HG03066 (cell line): ENCODE measurements around the gene CEP55.
"Not testable (repeated sequence)": the region's sequence is repeated elsewhere in the genome, so short reads cannot be mapped to it uniquely, and the experiment has no call there.

Experiments used
- ATAC-seq: cut with Tn5 transposase; IDR thresholded peaks from one replicate; pipeline ENCODE4 v1.9.1; 2021; ENCODE audit warnings: low read depth; ENCODE audit not compliant: unreplicated experiment

CEP55 gene

DNA sequence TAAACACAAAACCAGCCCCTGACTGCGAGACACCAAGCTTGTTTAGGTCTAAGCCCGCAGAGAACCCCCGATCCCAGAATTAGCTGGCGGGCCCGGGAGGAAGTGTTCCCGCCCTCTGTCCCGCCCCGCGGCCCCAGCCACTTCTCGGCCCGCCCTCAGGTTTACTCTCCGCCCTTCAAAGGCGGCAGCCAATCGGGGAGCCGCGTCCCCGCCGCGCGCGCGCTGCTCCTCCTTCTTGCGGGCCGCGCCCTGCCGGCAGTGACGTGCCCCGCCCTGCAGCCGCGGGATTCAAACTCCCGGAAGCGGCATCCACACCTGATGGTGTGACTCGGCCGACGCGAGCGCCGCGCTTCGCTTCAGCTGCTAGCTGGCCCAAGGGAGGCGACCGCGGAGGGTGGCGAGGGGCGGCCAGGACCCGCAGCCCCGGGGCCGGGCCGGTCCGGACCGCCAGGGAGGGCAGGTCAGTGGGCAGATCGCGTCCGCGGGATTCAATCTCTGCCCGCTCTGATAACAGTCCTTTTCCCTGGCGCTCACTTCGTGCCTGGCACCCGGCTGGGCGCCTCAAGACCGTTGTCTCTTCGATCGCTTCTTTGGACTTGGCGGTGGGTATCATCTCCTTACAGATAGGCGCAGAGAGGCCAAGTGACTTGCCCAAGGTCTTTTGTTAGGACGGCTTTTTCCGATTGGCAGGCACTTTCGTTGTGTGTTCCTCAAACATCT, at the start of gene CEP55:
TSS of gene CEP55 (plus strand) at position 291 of the 720 bp plus-strand sequence. CDS start 3,440 bp downstream, outside the sequence.
- peak; percentile 98 for ATAC-seq

DNA sequence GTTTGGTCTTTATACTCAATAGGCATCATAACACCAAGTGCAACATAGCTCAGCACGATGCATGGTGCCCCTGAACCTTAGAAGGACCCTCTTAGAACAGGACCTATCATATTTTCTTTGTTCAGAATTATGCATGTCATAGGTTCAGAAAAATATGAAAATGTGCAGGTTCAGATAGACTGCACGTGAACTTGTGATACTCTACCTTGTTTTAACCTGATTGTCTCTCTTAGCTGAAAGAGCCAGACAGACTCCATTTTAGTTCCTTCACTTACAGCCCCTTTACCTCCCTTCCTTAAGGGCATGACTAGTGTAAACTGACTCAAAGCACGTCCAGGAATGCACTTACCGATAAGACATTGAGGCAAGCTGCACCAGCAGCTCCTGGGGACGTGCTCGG, 49.4 kb upstream of the CEP55 start:
- no peak for ATAC-seq

DNA sequence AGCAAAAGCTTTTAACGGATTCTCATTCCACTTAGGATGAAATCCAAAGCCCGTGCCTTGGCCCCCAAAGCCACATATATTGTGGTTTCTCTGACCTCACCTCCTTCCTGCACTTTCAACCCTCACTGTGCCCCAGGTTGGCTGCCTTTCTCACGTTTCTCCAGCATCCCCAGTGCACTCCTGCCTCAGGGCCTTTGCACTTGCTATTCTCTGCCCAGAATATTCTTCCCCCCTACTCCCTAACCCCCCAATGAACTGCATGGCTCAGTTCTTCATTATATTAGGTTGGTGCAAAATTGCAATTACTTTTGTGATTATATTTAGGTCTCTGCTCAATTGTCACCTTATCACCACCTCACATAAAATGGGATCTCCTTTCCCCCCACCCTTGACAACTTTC, 48.4 kb upstream of the CEP55 start:
- ATAC-seq = no peak

DNA sequence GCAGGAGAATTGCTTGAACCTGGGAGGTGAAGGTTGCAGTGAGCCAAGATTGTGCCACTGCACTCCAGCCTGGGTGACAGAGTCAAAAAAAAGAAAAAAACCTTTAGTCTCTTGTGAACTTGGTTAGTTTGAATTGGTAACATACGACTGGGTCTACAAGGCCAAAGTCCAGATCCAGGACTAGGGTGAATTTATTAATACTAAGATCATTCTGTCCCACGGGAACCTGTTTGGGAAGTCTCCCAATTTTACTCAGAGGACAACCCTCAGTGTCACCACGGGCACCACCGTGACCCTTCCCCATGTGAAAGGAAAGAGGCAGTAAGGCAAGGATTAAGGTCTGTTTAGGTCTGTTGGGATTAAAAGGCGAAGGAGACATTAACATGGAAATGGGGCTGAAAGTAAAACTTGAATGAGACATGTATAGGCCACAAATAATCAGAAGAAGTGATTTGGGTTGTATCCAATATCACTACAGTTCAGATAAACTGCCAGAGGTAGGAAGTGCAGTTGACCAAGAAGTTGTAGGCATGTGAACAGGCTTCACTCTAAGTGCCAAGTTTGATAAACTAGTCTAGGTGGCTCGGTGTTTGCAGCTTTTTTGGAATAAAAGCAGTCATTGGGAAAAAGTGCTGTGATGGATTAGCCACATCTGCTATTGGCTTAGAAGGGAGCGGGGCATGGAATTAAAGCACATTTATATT, 45.0 kb upstream of the CEP55 start:
- ATAC-seq = no peak

DNA sequence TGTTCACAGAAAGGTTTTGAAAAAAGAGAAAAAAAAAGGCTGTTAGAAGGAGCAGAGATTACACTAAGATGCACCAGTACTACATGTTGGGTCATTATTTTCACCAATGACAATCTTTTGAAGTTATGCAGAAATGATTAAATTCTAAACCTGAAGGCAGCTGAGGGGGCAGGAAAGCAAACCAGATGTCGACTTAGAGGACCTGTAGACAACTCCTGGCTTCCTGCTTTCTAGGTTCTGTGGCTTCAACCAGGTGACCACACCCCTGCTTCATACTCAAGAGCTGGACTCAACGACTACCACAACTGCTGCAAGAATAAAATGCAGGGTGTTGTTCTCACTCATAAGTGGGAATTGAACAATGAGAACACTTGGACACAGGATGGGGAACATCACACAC, 44.3 kb upstream of the CEP55 start:
- no peak for ATAC-seq

DNA sequence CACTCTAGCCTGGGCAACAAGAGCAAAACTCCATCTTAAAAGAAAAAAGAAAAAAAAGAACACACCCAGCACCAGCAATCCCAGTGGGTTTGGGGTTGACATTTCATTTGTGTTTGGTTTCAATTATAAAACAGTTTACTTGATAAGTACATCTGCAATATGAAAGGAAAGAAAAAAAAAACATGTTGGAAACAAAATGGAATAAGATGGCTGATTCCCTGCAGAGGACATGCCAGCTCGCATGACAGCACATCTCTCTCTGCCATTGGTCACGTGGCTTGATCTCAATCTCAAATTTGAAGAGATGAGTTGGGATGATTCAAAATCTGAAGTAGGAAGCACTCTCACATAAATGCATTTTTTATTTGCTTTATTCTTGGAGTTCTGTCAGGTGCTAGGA, 42.3 kb upstream of the CEP55 start:
- ATAC-seq = no peak

DNA sequence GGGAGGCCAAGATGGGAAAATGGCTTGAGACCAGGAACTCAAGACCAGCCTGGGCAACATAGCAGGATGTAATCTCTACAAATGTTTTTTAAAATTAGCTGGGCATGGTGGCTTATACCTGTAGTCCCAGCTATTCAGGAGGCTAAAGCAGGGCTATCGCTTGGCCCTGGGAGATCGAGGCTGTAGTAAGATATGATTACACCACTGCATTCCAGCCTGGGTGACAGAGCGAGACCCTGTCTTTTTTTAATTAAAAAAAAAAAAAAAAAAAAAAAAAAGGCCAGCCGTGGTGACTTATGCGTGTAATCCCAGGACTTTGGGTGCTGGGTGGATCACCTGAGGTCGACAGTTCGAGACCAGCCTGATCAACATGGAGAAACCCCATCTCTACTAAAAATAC, 41.7 kb upstream of the CEP55 start:
- no peak for ATAC-seq

DNA sequence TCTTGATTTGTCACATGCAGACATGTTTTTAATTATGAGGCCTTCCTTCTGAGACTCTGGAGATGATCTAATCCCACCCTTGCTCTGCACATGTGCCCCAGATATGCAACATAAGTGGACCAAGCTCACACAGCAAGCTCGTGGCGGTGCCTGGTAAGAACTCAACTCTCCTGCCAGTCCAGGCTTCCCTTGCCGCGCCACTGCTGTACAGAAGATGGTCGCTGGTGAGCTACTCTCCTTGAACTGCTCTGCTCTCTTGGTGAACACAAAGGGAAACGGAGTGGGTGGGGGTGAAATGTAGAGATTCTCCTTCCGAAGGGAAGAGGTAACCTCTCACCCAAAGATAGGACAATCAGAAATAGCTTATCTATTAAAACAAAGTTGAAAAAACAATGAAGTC, 39.9 kb upstream of the CEP55 start:
- no peak for ATAC-seq

DNA sequence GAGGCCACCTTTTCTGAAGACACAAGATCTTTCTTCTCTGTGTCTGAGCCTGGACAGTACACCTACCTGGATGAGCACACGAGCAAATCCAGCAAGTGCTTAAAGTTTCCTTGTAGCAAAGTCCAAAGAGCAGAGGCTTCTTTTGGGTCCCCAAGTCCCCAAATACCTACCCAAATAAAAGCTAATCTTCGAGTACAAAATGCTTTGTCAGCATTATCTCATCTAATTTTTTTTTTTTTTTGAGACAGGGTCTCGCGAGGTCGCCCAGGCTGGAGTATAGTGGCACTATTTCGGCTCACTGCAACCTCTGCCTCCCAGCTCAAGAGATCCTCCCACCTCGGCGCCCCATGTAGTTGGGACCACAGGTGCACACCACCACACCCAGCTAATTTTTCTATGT, 38.9 kb upstream of the CEP55 start:
- ATAC-seq = no peak

DNA sequence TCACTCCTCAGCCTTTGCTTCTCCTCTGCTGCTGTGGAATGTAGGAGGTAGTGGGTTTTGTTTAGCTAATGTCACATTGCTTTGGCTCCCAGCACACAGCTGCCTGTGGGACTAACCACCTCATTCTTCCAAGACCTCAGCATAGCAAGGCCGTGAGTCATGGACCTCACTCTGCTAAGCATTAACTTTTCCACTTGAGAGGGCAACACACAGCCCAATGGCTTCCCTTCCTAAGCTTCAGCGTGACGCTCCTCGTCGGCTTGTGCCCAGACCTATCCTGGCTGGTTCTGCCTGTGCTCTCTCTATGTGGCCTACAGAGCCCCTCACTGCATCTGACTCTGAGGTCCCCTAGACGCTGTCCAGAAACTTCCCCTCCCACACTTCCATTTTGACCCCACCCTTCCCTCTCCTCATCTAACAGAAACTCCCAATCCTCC, 37.6 kb upstream of the CEP55 start:
- ATAC-seq = no peak

DNA sequence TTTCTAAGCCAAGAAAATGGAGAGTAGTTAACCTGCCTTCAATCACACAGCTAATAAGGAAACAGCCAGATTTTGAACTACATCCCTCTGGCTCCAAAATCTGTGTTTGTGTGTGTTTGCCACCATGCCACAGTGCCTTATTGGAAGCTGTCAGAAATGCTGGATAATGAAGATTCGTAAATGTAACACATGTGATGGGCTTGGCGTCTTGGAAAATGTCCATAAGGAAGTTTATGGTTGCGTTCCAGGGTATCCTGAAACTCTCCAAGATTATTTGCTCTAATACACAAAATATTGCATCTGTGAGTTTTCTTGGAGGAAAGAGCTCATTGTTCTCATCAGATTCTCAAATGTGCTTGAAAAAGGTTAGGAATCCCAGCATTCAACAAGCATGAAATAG, 36.9 kb upstream of the CEP55 start:
- ATAC-seq = no peak

DNA sequence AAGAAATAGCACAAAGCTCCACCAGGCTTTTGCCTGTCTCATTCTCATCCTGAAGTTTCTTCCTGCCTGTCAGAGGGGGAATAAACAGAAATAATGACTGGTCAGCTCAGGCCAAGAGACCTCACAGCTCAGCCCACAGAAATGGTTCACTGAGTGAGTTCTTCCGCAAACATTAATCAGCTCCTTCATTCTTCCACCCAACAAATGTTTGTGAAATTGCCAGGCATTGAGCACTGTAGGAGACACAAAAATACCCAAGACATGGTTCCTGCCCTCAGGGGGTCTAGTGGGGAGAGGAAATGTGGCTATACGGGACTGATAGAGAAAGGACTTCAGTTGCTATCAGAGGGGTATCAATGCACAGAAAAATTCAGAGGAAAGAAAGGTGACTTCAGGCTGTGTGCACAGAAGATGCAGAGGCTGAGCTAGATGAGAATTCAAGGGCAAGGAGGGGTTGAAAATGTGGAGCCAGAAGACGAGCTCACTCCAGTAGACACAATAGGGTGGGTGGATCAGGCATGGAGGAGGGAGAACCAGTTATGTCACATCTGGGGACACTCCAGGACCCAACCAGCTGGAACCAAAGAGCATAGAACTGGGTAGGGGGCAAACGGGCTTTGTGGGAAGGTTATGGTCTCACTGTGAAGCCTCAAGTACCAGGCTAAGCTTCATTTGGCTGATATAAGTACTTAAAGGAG, 35.2 kb upstream of the CEP55 start:
- ATAC-seq = no peak

DNA sequence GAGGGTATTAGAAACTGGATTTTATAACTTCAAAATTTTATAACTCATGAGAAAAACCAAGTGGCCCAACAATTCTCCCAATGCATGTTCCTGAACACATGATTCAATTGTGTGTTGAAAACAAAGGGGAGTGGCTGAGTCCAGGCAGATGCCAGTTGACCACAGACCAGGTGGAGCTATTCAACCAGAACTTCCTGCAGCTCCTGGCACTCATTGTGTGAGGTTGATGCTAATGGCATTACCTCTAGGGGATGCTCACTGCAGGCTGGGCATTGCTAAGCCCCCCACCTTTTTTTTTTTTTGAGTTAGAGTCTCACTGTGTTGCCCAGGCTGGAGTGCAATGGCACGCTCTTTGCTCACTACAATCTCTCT, 34.6 kb upstream of the CEP55 start:
- ATAC-seq = no peak

DNA sequence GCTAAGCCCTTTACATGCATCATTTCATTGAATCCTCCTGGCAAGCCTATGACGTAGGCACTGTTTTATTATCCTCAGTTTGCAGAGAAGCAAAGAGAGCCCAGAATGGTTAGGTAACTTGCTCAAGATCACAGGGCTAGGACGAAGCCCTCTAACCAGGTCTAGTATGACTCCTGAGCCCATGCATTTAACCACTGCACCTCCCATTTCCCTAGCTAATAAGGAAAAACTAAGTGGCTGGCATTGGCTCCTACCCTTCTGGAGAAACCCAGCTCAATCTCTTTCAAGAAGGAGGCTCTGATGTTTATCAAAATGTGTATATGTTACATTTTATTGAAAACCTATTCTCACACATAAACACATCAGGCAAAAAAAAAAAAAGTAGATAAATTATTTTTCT, 34.0 kb upstream of the CEP55 start:
- no peak for ATAC-seq

DNA sequence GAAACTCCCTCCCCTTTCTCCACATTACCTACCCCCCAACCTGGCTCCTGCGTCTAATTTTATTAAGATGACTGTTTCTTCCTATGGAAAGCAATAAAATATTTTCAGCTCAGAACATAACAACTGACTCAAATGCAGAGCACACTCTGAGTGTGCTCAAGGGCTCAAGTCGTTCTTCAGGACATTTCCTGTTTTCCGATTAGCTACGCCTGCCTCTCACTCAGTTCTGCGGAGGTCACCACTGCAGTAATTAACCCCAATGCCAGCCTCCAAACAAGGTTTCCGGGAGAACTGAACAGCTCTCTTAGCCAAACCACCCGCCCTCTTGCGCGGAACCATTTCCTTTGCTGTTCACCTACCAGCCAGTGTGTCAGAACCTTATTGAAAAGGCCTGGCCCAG, 33.5 kb upstream of the CEP55 start:
- no peak for ATAC-seq

DNA sequence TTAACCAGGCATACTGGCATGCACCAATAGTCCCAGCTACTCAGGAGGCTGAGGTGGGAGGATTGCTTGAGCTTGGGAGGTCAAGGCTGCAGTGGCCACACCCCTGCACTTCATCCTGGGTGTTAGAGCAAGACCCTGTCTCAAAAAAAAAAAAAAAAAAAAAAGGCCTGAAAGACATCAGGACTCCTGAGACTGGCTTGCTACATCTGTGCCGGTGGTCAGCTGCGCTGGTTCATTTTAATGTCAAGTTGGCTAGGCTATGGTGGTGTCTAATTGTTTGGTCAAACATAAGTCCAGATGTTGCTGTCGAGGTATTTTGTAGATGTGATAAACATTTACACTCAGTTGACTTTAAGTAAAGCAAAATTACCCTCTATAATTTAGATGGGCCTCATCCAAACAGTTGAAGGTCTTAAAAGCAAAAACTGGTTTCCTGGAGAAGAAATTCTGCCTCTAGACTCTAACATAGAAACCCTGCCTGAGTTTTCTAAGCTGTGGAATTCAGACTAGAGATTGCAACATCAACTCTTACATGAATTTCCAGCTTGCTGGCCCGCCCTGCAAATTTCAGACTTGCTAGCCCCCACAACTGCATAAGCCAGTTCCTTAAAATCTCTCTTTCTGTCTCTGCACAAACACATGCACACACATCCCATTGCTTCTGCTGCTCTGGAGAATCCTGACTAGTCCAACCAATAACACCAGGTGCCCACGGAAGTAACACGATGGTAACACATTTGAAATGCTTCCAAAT, 32.5 kb upstream of the CEP55 start:
- ATAC-seq = no peak

DNA sequence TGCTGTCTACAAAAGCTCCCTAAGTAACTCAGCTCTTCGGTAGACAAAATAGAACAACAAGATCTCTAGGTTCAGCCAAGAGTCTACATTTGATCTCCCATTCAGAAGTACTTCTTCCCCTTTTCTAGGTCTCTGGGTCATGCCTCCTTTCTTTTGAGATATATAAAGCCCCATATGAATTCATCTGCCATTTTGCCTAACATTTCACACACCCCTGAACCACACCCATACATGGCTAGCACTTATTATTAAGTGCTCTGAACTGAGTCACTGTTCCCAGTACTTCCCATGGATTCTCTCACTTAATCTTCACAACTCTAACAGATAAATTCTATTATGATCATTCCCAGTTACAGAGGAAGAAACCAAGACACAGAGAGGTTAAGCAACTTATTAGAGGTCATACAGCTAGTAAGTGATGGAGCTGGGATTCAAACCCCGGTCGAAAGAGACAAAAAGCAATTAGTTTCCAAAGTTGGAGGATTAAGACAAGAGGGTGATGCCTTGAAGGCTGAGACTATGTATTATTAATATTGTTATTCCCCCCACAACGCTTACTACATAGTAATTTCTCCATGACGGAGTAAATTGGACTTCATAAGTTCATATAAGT, 31.5 kb upstream of the CEP55 start:
- ATAC-seq = no peak

DNA sequence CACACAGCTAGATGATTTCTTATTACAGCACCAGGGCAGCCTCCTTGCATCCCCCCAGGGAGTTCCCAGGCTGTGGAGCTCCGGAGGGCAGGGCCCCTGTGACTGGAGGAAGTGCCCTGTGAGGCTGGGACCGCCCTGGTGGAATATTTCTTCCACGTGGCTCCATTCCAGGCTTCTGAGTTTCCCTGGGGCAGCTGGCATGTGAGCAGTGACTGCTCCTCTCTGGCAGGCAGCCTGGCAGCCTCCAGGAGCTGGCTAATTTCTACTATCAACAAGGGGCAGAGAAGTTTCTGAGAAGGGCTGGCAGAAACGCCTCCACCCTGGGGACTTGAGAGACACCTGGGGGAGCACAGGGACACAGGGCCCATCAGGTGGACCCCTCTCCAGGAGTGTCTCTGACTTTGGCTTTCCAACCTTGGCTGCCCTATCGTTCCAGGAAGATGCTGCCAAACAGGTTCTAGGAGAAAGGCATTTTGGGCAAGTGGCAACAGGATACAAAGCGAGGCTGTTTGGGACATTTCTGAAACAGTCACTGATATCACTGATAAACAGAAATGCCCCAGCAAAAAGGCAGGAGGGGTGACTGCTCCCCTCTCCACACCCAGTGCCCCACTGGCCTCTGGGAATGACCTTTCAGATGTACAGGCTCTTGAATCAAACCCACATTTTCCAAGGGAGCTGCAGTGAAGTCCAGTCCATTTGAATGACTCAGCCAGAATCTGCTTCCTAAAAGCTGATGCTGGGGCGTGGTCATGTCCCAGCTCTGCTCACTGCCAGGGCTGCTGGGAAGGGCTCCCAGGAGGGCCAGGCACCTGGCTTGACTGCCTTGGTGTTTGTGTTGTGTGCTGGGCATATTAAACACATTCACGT, 30.4 kb upstream of the CEP55 start:
- no peak for ATAC-seq

DNA sequence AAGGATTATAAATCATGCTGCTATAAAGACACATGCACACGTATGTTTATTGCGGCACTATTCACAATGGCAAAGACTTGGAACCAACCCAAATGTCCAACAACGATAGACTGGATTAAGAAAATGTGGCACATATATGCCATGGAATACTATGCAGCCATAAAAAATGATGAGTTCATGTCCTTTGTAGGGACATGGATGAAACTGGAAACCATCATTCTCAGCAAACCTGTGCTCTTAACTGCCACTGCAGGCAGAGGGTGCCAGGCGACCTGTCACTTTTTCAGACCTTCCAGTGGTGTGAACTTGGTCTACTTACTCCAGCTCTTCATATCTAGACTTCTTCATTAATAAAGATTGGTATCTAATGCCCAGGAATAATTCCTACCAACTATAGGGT, 28.8 kb upstream of the CEP55 start:
- ATAC-seq = not testable (repeated sequence)
